IMR-90 (cell line): ENCODE data around the gene CAGE1. TPM values are rescaled to one million over a fixed set of nuclear protein-coding genes. Genes with fewer than 3 reads are reported as not detected.

Experiments used
- ATAC-seq: fragments of 200-7000 bp; cut with Tn5 transposase; 2 replicates; pipeline ENCODE4 v1.9.1; 2020; ENCODE audit warnings: low read depth, mild to moderate bottlenecking, moderate library complexity
- BruUV-seq: library from RNA; stranded (reverse); fragments of 400-500 nt; replicated peaks from 2 replicates; lab custom pipeline; 2021; lab: Mats Ljungman, UMichigan
- CTCF ChIA-PET: fragments of 300-600 bp; formaldehyde crosslinking; extraction: SDS; loops from one replicate; lab custom pipeline; 2021; ENCODE audit warnings: antibody characterized with exemption; lab: Yijun Ruan, JAX
- POLR2A ChIA-PET: fragments of 300-600 bp; sonication (Branson Sonifier 250); formaldehyde crosslinking; loops from one replicate; lab custom pipeline; 2022; ENCODE audit warnings: antibody characterized with exemption; ENCODE audit not compliant: unreplicated experiment; lab: Charles Lee
- DNase-seq: peaks from one replicate; pipeline ENCODE4 v3.0.0; 2013
- H2AFZ ChIP-seq: replicated peaks from 2 replicates; pipeline ENCODE3; 2013; ENCODE audit warnings: low read length, mild to moderate bottlenecking; ENCODE audit not compliant: poor library complexity
- H2AK5ac ChIP-seq: 2 replicates; pipeline ENCODE4 v1.6.1; 2013; ENCODE audit warnings: low read depth, low read length, inconsistent platforms
- H2AK9ac ChIP-seq: replicated peaks from 2 replicates; pipeline ENCODE3; 2013; ENCODE audit warnings: mild to moderate bottlenecking, low read depth, low read length, moderate library complexity; ENCODE audit not compliant: poor library complexity
- H2BK120ac ChIP-seq: 2 replicates; pipeline ENCODE4 v1.6.1; 2013; ENCODE audit warnings: low read depth, low read length, inconsistent platforms
- H2BK15ac ChIP-seq: 3 replicates; pipeline ENCODE4 v1.6.1; 2013; ENCODE audit warnings: low read depth, low read length, inconsistent platforms
- H2BK20ac ChIP-seq: 2 replicates; pipeline ENCODE4 v1.6.1; 2013; ENCODE audit warnings: low read depth, mild to moderate bottlenecking, inconsistent platforms, low read length, moderate library complexity
- H2BK5ac ChIP-seq: 2 replicates; pipeline ENCODE4 v1.6.1; 2013; ENCODE audit warnings: mild to moderate bottlenecking, low read depth, low read length, inconsistent platforms; ENCODE audit not compliant: poor library complexity, severe bottlenecking
- H3K14ac ChIP-seq: replicated peaks from 2 replicates; pipeline ENCODE4 v1.6.1; 2013; ENCODE audit warnings: low read depth, low read length, inconsistent platforms
- H3K18ac ChIP-seq: 2 replicates; pipeline ENCODE4 v1.6.1; 2013; ENCODE audit warnings: low read depth, low read length, control low read depth
- H3K23ac ChIP-seq: 2 replicates; pipeline ENCODE4 v1.6.1; 2013; ENCODE audit warnings: low read depth, low read length, inconsistent platforms
- H3K27ac ChIP-seq: 2 replicates; pipeline ENCODE4 v1.5.1; 2013; ENCODE audit warnings: mild to moderate bottlenecking, control low read depth, low read length; ENCODE audit not compliant: insufficient read depth
- H3K27me3 ChIP-seq: 2 replicates; pipeline ENCODE4 v1.6.1; 2013; ENCODE audit warnings: low read length; ENCODE audit not compliant: control insufficient read depth, insufficient read depth
- H3K36me3 ChIP-seq: 2 replicates; pipeline ENCODE4 v1.6.1; 2013; ENCODE audit warnings: low read length, mixed read lengths; ENCODE audit not compliant: control insufficient read depth, insufficient read depth
- H3K4ac ChIP-seq: 2 replicates; pipeline ENCODE4 v1.6.1; 2013; ENCODE audit warnings: low read depth, low read length, inconsistent platforms
- H3K4me1 ChIP-seq: 2 replicates; pipeline ENCODE4 v1.6.1; 2013; ENCODE audit warnings: low read length, mixed read lengths; ENCODE audit not compliant: control insufficient read depth, insufficient read depth
- H3K4me2 ChIP-seq: 2 replicates; pipeline ENCODE4 v1.6.1; 2013; ENCODE audit warnings: low read depth, mild to moderate bottlenecking, control low read depth, low read length, moderate library complexity
- H3K4me3 ChIP-seq: 2 replicates; pipeline ENCODE4 v1.5.1; 2013; ENCODE audit warnings: low read depth, mild to moderate bottlenecking, control low read depth, low read length, moderate library complexity; ENCODE audit not compliant: insufficient read depth
- H3K56ac ChIP-seq: 2 replicates; pipeline ENCODE4 v1.6.1; 2013; ENCODE audit warnings: low read length, inconsistent platforms; ENCODE audit not compliant: insufficient read depth; ENCODE audit errors: extremely low read depth
- H3K79me1 ChIP-seq, 2 experiments: 2 replicates each; pipeline ENCODE4 v1.6.1; 2013; ENCODE audit warnings: low read length in 2 of 2, inconsistent platforms in 1 of 2, low read depth in 1 of 2
- H3K9ac ChIP-seq: 2 replicates; pipeline ENCODE4 v1.6.1; 2013; ENCODE audit warnings: low read depth, low read length, control low read depth
- H3K9me1 ChIP-seq: 2 replicates; pipeline ENCODE4 v1.6.1; 2013; ENCODE audit warnings: low read length, inconsistent platforms; ENCODE audit not compliant: insufficient read depth
- H3K9me3 ChIP-seq: 2 replicates; pipeline ENCODE4 v1.6.1; 2013; ENCODE audit warnings: low read length; ENCODE audit not compliant: control insufficient read depth, insufficient read depth
- H4K20me1 ChIP-seq: 2 replicates; pipeline ENCODE4 v1.6.1; 2013; ENCODE audit warnings: low read length, inconsistent platforms; ENCODE audit not compliant: insufficient read depth
- H4K5ac ChIP-seq: 2 replicates; pipeline ENCODE4 v1.6.1; 2013; ENCODE audit warnings: mild to moderate bottlenecking, low read depth, low read length, control low read depth
- H4K8ac ChIP-seq, 2 experiments: 2 replicates each; pipeline ENCODE4 v1.6.1; 2013; ENCODE audit warnings: low read depth in 2 of 2, low read length in 2 of 2, control low read depth in 1 of 2, inconsistent platforms in 1 of 2
- H4K91ac ChIP-seq: 2 replicates; pipeline ENCODE4 v1.6.1; 2013; ENCODE audit warnings: low read depth, low read length, inconsistent platforms; ENCODE audit not compliant: insufficient read depth
- MXI1 ChIP-seq: IDR thresholded peaks from 2 replicates; pipeline ENCODE4 v1.6.1; 2012; ENCODE audit warnings: low read depth, mild to moderate bottlenecking, low read length, moderate library complexity, borderline replicate concordance
- NFE2L2 ChIP-seq: fragments of 150-350 bp; IDR thresholded peaks from 2 replicates; pipeline ENCODE4 v1.6.1; 2016; ENCODE audit warnings: low read depth, mild to moderate bottlenecking, low read length
- POLR2A ChIP-seq: IDR thresholded peaks from 2 replicates; pipeline ENCODE4 v1.6.1; 2012; ENCODE audit warnings: mild to moderate bottlenecking, low read depth, low read length
- RFX5 ChIP-seq: IDR thresholded peaks from 2 replicates; pipeline ENCODE4 v1.8.0; 2012; ENCODE audit warnings: low read depth, mild to moderate bottlenecking, low read length, moderate library complexity
- WGBS, 2 experiments: methylation state at CpG; one replicate each; pipeline versions ENCODE4 v1.1.5 to v1.1.7; 2013; ENCODE audit warnings: missing lambda C conversion rate in 2 of 2; ENCODE audit not compliant: insufficient read length in 1 of 2; ENCODE audit errors: extremely low coverage in 2 of 2; 5-methylcytosine and 5-hydroxymethylcytosine counted together
- dilution Hi-C: fragments of 300-500 bp; cut with HindIII; formaldehyde crosslinking; loops from one replicate; pipeline ENCODE4 v1.14.3; 2018; ENCODE audit warnings: low sequenced_read_pairs; ENCODE audit not compliant: unreplicated experiment
- in situ Hi-C: fragments of 300-500 bp; cut with MboI; formaldehyde crosslinking; loops from 3 replicates; pipeline ENCODE4 v1.14.3; 2019; ENCODE audit warnings: low sequenced_read_pairs, inconsistent platforms, mixed read lengths
- intact Hi-C: fragments of 100-400 bp; cut with micrococcal nuclease; formaldehyde crosslinking; loops from 2 replicates; pipeline ENCODE4 v1.10.0; 2022
- polyA plus RNA-seq, 3 experiments: library from polyadenylated mRNA; depleted of rRNA; stranded (reverse); fragments of >200 nt; gene quantifications; 2 replicates each; pipeline ENCODE4 v1.2.3, GENCODE V29; 2012; ENCODE audit warnings: low replicate concordance in 1 of 3
- total RNA-seq: library from RNA; depleted of rRNA; stranded (reverse); fragments of >200 nt; gene quantifications from 2 replicates; pipeline ENCODE4 v1.2.3, GENCODE V29; 2012

Gene CAGE1
- total and polyA plus RNA-seq, 2 of the 4 experiments (the other 2 are of a cell fraction) = not detected

- TF ChIP-seq RFX5 = no peak
- TF ChIP-seq POLR2A = no peak
- TF ChIP-seq NFE2L2 = no peak
- TF ChIP-seq MXI1 = no peak
- Histone ChIP-seq H4K20me1 (no peaks in the 10 kb centered on the region), H3K4me3 (no peak overlapping the region), H3K9ac (no peak overlapping the region), H3K23ac (no peak overlapping the region), H3K14ac (no peak overlapping the region), H2BK5ac (no peak overlapping the region), H2BK120ac (no peak overlapping the region), H3K9me3 (no peaks in the 10 kb centered on the region), H3K9me1 (no peaks in the 10 kb centered on the region), H2BK15ac (no peak overlapping the region), H2AK9ac (no peak overlapping the region), H3K79me1 (peaks cover 0 to 4% of the 10 kb centered on the region in 2 experiments; a peak in 3 of 4 replicates), H3K36me3 (peaks cover 19% of the 10 kb centered on the region), H4K5ac (no peak overlapping the region), H2BK20ac (no peak overlapping the region), H3K27me3 (no peaks in the 10 kb centered on the region), H4K91ac (no peak overlapping the region), H3K4me2 (no peak overlapping the region), H2AK5ac (no peak overlapping the region), H3K4ac (no peak overlapping the region), H3K56ac (no peak overlapping the region), H4K8ac (no peak overlapping the region), H2AFZ (no peak overlapping the region), H3K18ac (no peak overlapping the region), H3K27ac (no peak overlapping the region), H3K4me1 (no peaks in the 10 kb centered on the region)
- no CpG with 5 or more reads among the region's 6 CpGs for WGBS, 2 experiments
- intact Hi-C loops = no loop called here
- dilution Hi-C loops = no loop called here
- ChIA-PET CTCF (no interaction called here), POLR2A (no interaction called here)
- no TSS peak for BruUV-seq
- ATAC-seq (no peak), DNase-seq (no peak)
- in situ Hi-C loops = loop anchor here (10.0 to 25.0 kb wide), 2 partner anchors 119 to 777 kb away; partner anchors contain the start of gene BLOC1S5
These were observed 104.1 kb downstream of the CAGE1 start for GRCh38 chr6:7285416-7285815.
